ENCODE results near the gene ACBD4.
A peak's percentile ranks its signal among the peaks of the same experiment; 100 is the strongest.

The ACBD4 gene

GRCh38 chr17:45144199-45145034, 8.9 kb downstream of the ACBD4 start:
- H3K4me3 ChIP-seq (ENCODE audit: low read length in 2 of 2): peak overlapping the region; percentile 20 to 56
- no peaks in the 10 kb centered on the region for H3K27me3 ChIP-seq (ENCODE audit: control insufficient read depth in 2 of 2, insufficient read depth in 2 of 2, low read length in 2 of 2)
- H3K36me3 ChIP-seq (ENCODE audit: control insufficient read depth in 2 of 2, insufficient read depth in 2 of 2, low read length in 2 of 2): no peaks in the 10 kb centered on the region
- H3K27ac ChIP-seq (ENCODE audit: low read depth in 2 of 2, low read length in 2 of 2): peak overlapping the region; percentile 82 to 87
- H3K9ac ChIP-seq (ENCODE audit: low read depth in 1 of 2, low read length in 2 of 2): peak overlapping the region; percentile 52 to 77
- H3K9me3 ChIP-seq (ENCODE audit: control insufficient read depth in 2 of 2, low read length in 2 of 2): no peaks in the 10 kb centered on the region
- H3K4me1 ChIP-seq (ENCODE audit: control insufficient read depth in 2 of 2, insufficient read depth in 2 of 2, low read length in 2 of 2): peaks cover 26 to 36% of the 10 kb centered on the region in 2 donors

DNA sequence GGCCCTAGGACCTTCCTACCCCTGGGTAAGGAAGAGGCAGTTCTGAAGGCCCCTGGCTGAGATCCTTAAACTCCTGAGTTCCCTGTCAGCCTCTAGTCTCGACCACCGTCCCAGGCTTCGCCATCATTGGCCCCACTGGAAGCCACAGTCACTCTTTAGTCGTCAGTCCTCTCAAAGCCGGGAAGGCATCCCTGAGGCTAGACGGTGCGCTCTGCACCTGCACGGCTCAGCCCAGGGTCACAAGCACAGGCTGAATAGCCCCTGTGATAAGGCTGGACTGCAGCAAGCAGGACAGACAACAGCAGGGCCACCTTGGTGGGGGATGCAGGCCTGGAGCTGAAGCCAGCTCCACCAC, 9.5 kb downstream of the ACBD4 start:
- H3K9me3 ChIP-seq (ENCODE audit: control insufficient read depth in 2 of 2, low read length in 2 of 2): no peaks in the 10 kb centered on the region
- H3K9ac ChIP-seq (ENCODE audit: low read depth in 1 of 2, low read length in 2 of 2): peak overlapping the region; percentile 4 to 77
- H3K4me1 ChIP-seq (ENCODE audit: control insufficient read depth in 2 of 2, insufficient read depth in 2 of 2, low read length in 2 of 2): peaks cover 26 to 36% of the 10 kb centered on the region in 2 donors
- H3K4me3 ChIP-seq (ENCODE audit: low read length in 2 of 2): peak overlapping the region in 1 of 2 donors; percentile 20
- H3K27ac ChIP-seq (ENCODE audit: low read depth in 2 of 2, low read length in 2 of 2): peak overlapping the region; percentile 82 to 87
- H3K27me3 ChIP-seq (ENCODE audit: control insufficient read depth in 2 of 2, insufficient read depth in 2 of 2, low read length in 2 of 2): no peaks in the 10 kb centered on the region
- no peaks in the 10 kb centered on the region for H3K36me3 ChIP-seq (ENCODE audit: control insufficient read depth in 2 of 2, insufficient read depth in 2 of 2, low read length in 2 of 2)

- H3K4me1 ChIP-seq (ENCODE audit: control insufficient read depth in 2 of 2, insufficient read depth in 2 of 2, low read length in 2 of 2): peaks cover 32 to 37% of the 10 kb centered on the region in 2 donors
- H3K27me3 ChIP-seq (ENCODE audit: control insufficient read depth in 2 of 2, insufficient read depth in 2 of 2, low read length in 2 of 2): no peaks in the 10 kb centered on the region
- H3K27ac ChIP-seq (ENCODE audit: low read depth in 2 of 2, low read length in 2 of 2): peak overlapping the region; percentile 98
- no peak overlapping the region for H3K9ac ChIP-seq (ENCODE audit: low read depth in 1 of 2, low read length in 2 of 2)
- no peaks in the 10 kb centered on the region for H3K9me3 ChIP-seq (ENCODE audit: control insufficient read depth in 2 of 2, low read length in 2 of 2)
- H3K36me3 ChIP-seq (ENCODE audit: control insufficient read depth in 2 of 2, insufficient read depth in 2 of 2, low read length in 2 of 2): no peaks in the 10 kb centered on the region
- peak overlapping the region in 1 of 2 donors; percentile 90 for H3K4me3 ChIP-seq (ENCODE audit: low read length in 2 of 2)
Measured at GRCh38 chr17:45146166-45146565, 10.7 kb downstream of the ACBD4 start.

GRCh38 chr17:45146592-45146889, 11.1 kb downstream of the ACBD4 start:
- Histone ChIP-seq H3K27me3 (ENCODE audit: control insufficient read depth in 2 of 2, insufficient read depth in 2 of 2, low read length in 2 of 2) (no peaks in the 10 kb centered on the region), H3K4me3 (ENCODE audit: low read length in 2 of 2) (peak overlapping the region; percentile 90 to 95), H3K27ac (ENCODE audit: low read depth in 2 of 2, low read length in 2 of 2) (peak overlapping the region; percentile 98), H3K9ac (ENCODE audit: low read depth in 1 of 2, low read length in 2 of 2) (peak overlapping the region in 1 of 2 donors; percentile 90), H3K9me3 (ENCODE audit: control insufficient read depth in 2 of 2, low read length in 2 of 2) (no peaks in the 10 kb centered on the region), H3K36me3 (ENCODE audit: control insufficient read depth in 2 of 2, insufficient read depth in 2 of 2, low read length in 2 of 2) (no peaks in the 10 kb centered on the region), H3K4me1 (ENCODE audit: control insufficient read depth in 2 of 2, insufficient read depth in 2 of 2, low read length in 2 of 2) (peaks cover 32 to 41% of the 10 kb centered on the region in 2 donors)

GRCh38 chr17:45146890-45147580, 11.5 kb downstream of the ACBD4 start:
- Histone ChIP-seq H3K9me3 (ENCODE audit: control insufficient read depth in 2 of 2, low read length in 2 of 2) (no peaks in the 10 kb centered on the region), H3K36me3 (ENCODE audit: control insufficient read depth in 2 of 2, insufficient read depth in 2 of 2, low read length in 2 of 2) (no peaks in the 10 kb centered on the region), H3K4me3 (ENCODE audit: low read length in 2 of 2) (peak overlapping the region; percentile 90 to 95), H3K27ac (ENCODE audit: low read depth in 2 of 2, low read length in 2 of 2) (peak overlapping the region; percentile 98), H3K9ac (ENCODE audit: low read depth in 1 of 2, low read length in 2 of 2) (peak overlapping the region; percentile 90), H3K4me1 (ENCODE audit: control insufficient read depth in 2 of 2, insufficient read depth in 2 of 2, low read length in 2 of 2) (peaks cover 35 to 44% of the 10 kb centered on the region in 2 donors), H3K27me3 (ENCODE audit: control insufficient read depth in 2 of 2, insufficient read depth in 2 of 2, low read length in 2 of 2) (no peaks in the 10 kb centered on the region)

GRCh38 chr17:45147581-45148182, 12.2 kb downstream of the ACBD4 start:
- Histone ChIP-seq H3K36me3 (ENCODE audit: control insufficient read depth in 2 of 2, insufficient read depth in 2 of 2, low read length in 2 of 2) (no peaks in the 10 kb centered on the region), H3K4me1 (ENCODE audit: control insufficient read depth in 2 of 2, insufficient read depth in 2 of 2, low read length in 2 of 2) (peaks cover 35 to 44% of the 10 kb centered on the region in 2 donors), H3K9me3 (ENCODE audit: control insufficient read depth in 2 of 2, low read length in 2 of 2) (no peaks in the 10 kb centered on the region), H3K9ac (ENCODE audit: low read depth in 1 of 2, low read length in 2 of 2) (peak overlapping the region; percentile 88 to 90), H3K4me3 (ENCODE audit: low read length in 2 of 2) (peak overlapping the region; percentile 90 to 95), H3K27me3 (ENCODE audit: control insufficient read depth in 2 of 2, insufficient read depth in 2 of 2, low read length in 2 of 2) (no peaks in the 10 kb centered on the region), H3K27ac (ENCODE audit: low read depth in 2 of 2, low read length in 2 of 2) (peak overlapping the region; percentile 98)

DNA sequence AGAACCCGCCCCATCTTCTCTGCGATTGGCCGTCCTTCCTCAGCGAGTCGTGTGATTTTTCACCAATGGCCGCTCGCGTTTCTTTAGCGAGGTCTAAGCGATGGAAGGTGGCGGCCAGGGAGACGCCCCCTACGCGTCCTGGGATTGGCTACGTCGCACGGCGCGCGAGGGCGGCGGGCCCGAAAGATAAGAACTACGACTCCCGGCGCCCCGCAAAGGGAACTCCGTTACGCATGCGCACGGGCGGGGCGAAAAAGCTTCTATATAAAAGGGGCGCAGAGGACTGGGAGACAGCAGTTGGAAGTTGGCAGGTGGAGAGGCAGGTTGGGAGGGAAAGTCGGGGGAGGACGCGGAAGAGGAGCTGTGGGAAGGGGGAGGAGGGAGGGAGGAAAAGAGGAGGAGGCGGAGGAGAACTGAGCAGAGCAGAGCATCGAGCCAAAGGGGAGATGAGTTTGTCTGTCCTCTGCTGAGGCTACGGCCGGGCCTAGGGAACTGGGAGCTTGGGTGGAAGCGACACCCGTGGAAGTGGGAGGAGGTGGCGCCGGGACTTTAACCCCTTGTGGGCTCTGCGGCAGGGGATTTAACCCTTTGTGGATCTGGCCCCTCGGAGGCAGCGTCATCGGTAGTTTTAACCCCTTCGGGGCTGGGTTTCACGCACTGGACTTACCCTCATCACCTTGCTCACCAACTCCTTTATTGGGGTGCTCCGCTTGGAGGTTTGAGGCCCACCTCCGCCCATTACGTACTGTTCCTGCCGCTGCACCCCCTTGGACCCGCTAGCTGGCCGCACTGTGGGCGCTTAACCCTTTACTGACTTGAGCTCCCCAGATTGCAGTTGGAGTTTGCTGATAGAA, 12.9 kb downstream of the ACBD4 start, which contains the start of gene HEXIM1:
Gene HEXIM1 (plus strand): TSS at position 293 of the 854 bp plus-strand sequence. CDS start 716 bp downstream, outside the sequence.
- H3K4me1 ChIP-seq (ENCODE audit: control insufficient read depth in 2 of 2, insufficient read depth in 2 of 2, low read length in 2 of 2): peaks cover 35 to 44% of the 10 kb centered on the region in 2 donors
- peak within 1 kb of the TSS; percentile 98 for H3K27ac ChIP-seq (ENCODE audit: low read depth in 2 of 2, low read length in 2 of 2)
- H3K4me3 ChIP-seq (ENCODE audit: low read length in 2 of 2): peak within 1 kb of the TSS; percentile 90 to 95
- peak within 1 kb of the TSS; percentile 91 to 94 for H3K9ac ChIP-seq (ENCODE audit: low read depth in 1 of 2, low read length in 2 of 2)
- no peaks in the 10 kb centered on the region for H3K36me3 ChIP-seq (ENCODE audit: control insufficient read depth in 2 of 2, insufficient read depth in 2 of 2, low read length in 2 of 2)
- no peaks in the 10 kb centered on the region for H3K27me3 ChIP-seq (ENCODE audit: control insufficient read depth in 2 of 2, insufficient read depth in 2 of 2, low read length in 2 of 2)
- H3K9me3 ChIP-seq (ENCODE audit: control insufficient read depth in 2 of 2, low read length in 2 of 2): no peaks in the 10 kb centered on the region

DNA sequence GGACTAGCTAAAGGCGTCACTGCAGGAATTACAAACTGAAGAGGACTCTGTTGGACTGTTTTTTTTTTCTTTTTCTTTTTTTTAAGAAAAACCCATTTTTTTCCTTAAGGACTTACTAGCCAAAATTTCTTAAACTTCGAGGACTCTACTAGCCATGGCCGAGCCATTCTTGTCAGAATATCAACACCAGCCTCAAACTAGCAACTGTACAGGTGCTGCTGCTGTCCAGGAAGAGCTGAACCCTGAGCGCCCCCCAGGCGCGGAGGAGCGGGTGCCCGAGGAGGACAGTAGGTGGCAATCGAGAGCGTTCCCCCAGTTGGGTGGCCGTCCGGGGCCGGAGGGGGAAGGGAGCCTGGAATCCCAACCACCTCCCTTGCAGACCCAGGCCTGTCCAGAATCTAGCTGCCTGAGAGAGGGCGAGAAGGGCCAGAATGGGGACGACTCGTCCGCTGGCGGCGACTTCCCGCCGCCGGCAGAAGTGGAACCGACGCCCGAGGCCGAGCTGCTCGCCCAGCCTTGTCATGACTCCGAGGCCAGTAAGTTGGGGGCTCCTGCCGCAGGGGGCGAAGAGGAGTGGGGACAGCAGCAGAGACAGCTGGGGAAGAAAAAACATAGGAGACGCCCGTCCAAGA, 13.7 kb downstream of the ACBD4 start:
- Histone ChIP-seq H3K9ac (ENCODE audit: low read depth in 1 of 2, low read length in 2 of 2) (peak overlapping the region; percentile 91 to 94), H3K27ac (ENCODE audit: low read depth in 2 of 2, low read length in 2 of 2) (peak overlapping the region; percentile 98), H3K4me1 (ENCODE audit: control insufficient read depth in 2 of 2, insufficient read depth in 2 of 2, low read length in 2 of 2) (peaks cover 33 to 38% of the 10 kb centered on the region in 2 donors), H3K27me3 (ENCODE audit: control insufficient read depth in 2 of 2, insufficient read depth in 2 of 2, low read length in 2 of 2) (no peaks in the 10 kb centered on the region), H3K9me3 (ENCODE audit: control insufficient read depth in 2 of 2, low read length in 2 of 2) (no peaks in the 10 kb centered on the region), H3K36me3 (ENCODE audit: control insufficient read depth in 2 of 2, insufficient read depth in 2 of 2, low read length in 2 of 2) (no peaks in the 10 kb centered on the region), H3K4me3 (ENCODE audit: low read length in 2 of 2) (peak overlapping the region; percentile 84 to 89)

Measured in mucosa of rectum (tissue), 2 donors.